AG08395 (cell line): Measurements from ENCODE around the gene HNF4A.
A peak's percentile ranks its signal among the peaks of the same experiment; 100 is the strongest.
"Not testable (repeated sequence)": the region's sequence is repeated elsewhere in the genome, so short reads cannot be mapped to it uniquely, and the experiment has no call there.

Experiments used
- DNase-seq: peaks from one replicate; pipeline ENCODE4 v3.0.0; 2012; ENCODE audit warnings: mixed read lengths, low spot score

HNF4A gene

DNA sequence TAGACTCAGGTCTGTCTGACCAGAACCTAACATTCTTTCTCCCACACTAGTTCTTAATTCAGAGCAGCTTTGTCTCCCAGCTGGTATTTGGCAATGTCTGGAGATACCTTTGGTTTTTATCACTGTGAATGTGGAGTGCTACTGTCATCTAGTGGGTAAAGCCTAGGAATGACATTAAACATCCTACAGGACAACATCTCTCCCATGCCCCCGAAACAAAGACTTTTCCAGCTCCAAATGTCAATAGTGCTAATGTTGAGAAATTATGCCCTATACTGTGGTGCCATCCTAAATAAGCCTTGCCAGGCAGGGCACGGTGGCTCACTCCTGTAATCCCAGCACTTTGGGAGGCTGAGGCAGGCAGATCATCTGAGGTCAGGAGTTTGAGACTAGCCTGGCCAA is 116.0 kb downstream of the HNF4A start:
- DNase-seq: peak; percentile 57

DNA sequence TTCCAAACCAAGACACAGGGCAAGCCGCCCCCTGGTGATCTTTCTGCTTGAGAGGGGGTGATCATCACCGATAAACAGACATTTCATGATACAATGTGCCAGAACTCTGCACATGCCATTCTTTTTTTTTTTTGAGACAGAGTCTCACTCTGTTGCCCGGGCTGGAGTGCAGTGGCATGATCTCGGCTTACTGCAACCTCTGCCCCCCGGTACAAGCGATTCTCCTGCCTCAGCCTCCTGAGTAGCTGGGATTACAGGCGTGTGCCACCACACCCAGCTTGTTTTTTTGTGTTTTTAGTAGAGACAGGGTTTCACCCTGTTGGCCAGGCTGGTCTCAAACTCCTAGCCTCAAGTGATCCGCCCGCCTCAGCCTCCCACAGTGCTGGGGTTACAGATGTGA is 116.8 kb downstream of the HNF4A start:
- DNase-seq: not testable (repeated sequence)

DNA sequence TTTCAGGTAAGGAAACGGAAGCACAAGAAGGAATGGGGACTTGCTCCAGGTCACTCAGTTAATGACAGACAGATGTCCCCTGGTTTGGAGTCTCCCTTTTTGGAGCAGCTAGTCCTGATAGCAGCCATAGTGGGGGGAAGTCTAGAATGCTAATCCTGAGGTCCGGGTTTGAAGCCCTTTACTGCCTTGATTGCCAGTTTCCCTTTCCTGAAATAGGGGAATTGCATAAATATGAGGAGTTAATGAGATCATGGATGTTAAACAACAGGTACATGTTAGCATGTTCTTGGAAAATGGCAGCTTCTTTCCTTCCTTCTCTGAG is 119.8 kb downstream of the HNF4A start:
- no peak for DNase-seq

DNA sequence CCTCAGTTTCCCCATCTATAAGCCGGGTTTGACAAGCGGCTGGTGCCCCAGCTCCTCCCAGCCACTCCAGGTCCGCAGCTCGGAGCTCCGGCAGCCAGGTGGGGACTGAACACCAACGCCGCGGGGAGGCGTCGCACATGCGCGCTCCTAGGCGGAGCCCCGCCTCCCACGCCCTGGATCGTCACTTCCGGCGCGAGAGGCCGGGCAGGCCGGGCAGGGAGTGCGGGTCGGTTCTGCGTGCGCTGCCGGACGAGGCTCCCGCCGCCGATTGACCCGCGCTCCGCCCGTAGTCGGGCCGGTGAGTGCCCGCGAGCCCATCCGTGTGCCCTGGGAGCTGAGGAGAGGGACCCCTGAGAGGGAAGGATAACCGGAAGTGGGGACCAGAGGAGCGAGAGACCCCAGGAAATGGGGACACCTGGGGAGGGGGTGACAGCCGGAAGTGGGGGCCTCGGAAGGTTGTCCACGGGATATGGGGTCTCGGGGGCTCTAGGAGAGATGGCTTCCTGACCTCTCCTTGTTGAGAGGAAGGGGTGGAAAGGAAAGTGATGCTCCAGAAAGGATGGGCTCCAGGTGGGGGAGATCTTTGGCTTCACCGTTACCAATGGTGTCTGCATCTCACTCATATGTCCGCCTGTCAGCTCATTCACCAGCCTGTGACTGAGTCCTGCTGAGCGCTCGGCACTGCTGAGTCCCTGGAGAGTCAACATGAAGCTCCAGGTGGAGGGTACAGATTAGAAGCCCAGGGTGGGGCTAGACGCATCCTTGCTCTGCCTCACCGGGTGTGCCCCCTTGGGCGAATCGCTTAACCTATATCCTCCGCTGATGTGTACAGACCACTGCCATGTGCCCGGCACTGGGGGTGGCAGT is 120.4 kb downstream of the HNF4A start, which contains the start of gene TTPAL:
Gene TTPAL, plus strand, starts transcription at position 181 of the 867 bp plus-strand sequence. CDS start 4,126 bp downstream, outside the sequence.
- DNase-seq: peak; percentile 97

DNA sequence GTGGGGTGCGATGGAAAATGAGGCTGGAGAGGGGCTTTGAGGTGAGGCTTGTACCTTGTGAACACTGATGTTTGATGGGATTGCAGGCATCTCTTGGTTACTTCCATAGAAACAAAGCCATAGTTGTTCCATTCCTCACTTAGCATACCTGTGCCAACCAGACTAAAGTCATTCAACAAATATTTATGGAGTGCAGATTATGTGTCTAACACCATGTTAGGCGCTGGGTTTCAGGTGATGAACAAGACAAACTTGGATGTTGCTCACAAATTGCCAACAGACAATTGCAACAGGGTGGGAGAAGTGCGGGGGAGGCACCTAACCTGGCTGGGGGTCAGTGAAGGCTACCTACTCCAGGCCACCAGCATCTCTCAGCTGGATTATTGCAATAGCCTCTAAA is 121.7 kb downstream of the HNF4A start:
- no peak for DNase-seq

DNA sequence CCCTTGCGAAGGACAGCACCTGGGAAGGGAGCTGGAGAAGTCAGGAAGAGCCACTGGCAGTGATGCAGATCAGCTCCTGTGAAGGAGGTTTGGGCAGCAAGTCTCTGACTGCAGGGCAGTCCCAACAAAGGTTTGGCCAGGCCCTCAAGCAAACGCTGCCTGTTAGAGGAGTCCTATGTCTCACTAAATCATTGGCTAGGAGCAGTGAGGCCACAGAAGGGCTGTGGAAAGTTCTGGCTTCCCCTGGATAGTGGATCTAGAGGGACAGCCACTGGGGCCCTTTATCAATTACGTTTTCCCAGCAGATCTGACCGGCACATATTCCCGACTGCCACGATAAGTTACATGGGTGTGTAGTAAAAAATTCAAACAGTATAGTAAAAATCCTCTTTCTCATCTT is 122.7 kb downstream of the HNF4A start:
- DNase-seq: no peak

DNA sequence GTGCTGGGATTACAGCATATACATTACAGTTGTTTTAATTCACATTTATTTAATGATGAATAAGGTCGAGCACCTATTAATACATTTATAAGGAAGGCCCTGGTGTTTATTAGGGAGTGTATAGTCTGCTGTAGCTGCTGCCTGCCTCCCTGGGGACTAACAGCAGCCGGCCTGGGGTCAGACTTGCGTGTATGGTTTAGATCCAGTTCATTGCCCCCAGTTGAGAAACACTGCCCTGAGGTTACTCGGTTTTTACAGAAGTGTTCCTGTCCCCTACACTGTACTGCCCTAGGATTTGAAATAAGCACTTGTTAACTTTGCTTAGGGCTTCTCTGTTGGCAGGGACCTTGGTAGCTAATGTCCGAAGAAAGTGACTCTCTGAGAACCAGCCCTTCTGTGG is 124.1 kb downstream of the HNF4A start:
- DNase-seq: no peak

DNA sequence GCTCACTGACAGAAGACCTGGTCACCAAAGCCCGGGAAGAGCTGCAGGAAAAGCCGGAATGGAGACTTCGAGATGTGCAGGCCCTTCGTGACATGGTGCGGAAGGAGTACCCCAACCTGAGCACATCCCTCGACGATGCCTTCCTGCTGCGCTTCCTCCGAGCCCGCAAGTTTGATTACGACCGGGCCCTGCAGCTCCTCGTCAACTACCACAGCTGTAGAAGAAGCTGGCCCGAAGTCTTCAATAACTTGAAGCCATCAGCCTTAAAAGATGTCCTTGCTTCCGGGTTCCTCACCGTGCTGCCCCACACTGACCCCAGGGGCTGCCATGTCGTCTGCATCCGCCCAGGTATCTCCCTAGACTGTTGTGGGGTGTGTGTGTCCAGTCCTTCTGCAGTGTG is 124.6 kb downstream of the HNF4A start:
- no peak for DNase-seq

DNA sequence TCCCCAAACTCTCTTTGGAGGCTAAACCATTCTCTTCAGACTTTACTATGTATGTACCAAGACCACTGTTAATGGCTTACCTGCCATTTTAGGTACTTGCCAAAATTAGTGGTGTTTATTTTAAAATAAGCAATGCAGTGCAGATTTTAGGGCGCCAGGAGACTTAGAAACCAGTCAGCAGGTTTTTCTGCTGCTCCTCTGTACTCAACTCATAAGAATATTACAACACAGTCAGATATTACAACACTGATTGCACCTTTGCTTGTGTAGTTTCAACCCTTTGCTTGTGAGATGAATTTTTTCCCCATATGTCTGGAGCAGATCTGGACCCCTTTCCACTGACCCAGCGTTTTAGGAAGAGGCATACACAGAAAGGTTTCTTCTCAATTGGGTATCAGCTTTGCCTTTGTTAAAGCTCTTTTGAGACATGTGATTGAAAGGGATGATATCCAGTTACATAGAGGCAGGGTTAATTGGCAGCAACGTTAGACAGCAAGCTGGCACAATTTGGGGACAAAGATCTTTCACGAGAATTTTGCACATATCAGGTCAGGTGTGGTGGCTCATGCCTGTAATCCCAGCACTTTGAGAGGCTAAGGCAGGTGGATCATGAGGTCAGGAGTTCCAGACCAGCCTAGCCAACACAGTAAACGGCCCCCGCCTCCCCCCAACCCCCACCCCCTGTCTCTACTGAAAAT is 126.4 kb downstream of the HNF4A start:
- DNase-seq: no peak

DNA sequence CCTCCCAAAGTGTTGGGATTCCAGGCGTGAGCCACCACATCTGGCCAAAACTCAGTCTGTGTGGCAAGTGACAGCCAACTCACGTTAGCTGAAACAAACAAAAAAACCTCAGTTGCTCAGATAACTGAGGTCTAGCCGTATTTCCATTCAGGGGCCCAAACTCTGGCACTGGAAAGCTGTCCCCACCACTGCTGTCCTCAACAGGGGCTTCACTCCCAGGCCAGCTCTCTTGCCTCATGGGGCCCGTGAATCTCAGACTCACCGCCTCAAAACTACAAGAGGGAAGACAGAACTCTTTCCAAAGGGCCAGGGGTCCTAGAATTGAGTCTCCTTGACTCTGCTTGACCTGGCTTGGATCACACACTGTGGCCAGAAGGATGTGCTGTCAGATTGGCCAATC is 127.6 kb downstream of the HNF4A start:
- no peak for DNase-seq
